Ascending aorta (tissue), 2 donors: Measurements from ENCODE around the gene TMEM132E. TPM values are rescaled to one million over a fixed set of nuclear protein-coding genes. Genes with fewer than 3 reads are reported as not detected.

ENCODE experiments used
- DNase-seq, 2 donors: peaks; one replicate each; pipeline ENCODE4 v3.0.0-alpha.2; 2019; ENCODE audit warnings: low spot score in 2 of 2
- H3K27ac ChIP-seq, 2 donors: fragments of 200-600 bp; sonication (generic); one replicate each; pipeline ENCODE4 v1.5.1; 2016 to 2017; ENCODE audit warnings: mild to moderate bottlenecking in 1 of 2
- H3K27me3 ChIP-seq: fragments of 200-600 bp; sonication (generic); one replicate; pipeline ENCODE4 v1.5.1; 2017
- H3K36me3 ChIP-seq, 2 donors: fragments of 200-600 bp; sonication (generic); one replicate each; pipeline ENCODE4 v1.5.1; 2016
- H3K4me1 ChIP-seq, 2 donors: fragments of 200-600 bp; sonication (generic); one replicate each; pipeline ENCODE4 v1.5.1; 2016 to 2017; ENCODE audit warnings: mild to moderate bottlenecking in 1 of 2
- H3K4me3 ChIP-seq, 2 donors: fragments of 200-600 bp; sonication (generic); one replicate each; pipeline ENCODE4 v1.5.1; 2016 to 2017; ENCODE audit warnings: mild to moderate bottlenecking in 1 of 2
- H3K9me3 ChIP-seq, 2 donors: fragments of 200-600 bp; sonication (generic); one replicate each; pipeline ENCODE4 v1.5.1; 2016
- CTCF ChIP-seq, 3 experiments: fragments of 200-600 bp in 2 of 3; fragments of 450-650 bp in 1 of 3; sonication (generic) in 2 of 3; IDR thresholded peaks; one replicate each; pipeline ENCODE4 v1.5.1; 2016 to 2019; ENCODE audit warnings: antibody characterized with exemption in 3 of 3, mild to moderate bottlenecking in 1 of 3, moderate library complexity in 1 of 3
- intact Hi-C: fragments of 100-400 bp; cut with DNase I; formaldehyde crosslinking; loops from one replicate; pipeline ENCODE4 v1.15.1; 2023
- total RNA-seq: library from RNA; depleted of rRNA; stranded (reverse); fragments of >200 nt; gene quantifications from one replicate; pipeline ENCODE4 v1.1.0, GENCODE V29; 2016

The TMEM132E gene
- total RNA-seq, 1 donor from 2014 or later: not detected

DNA sequence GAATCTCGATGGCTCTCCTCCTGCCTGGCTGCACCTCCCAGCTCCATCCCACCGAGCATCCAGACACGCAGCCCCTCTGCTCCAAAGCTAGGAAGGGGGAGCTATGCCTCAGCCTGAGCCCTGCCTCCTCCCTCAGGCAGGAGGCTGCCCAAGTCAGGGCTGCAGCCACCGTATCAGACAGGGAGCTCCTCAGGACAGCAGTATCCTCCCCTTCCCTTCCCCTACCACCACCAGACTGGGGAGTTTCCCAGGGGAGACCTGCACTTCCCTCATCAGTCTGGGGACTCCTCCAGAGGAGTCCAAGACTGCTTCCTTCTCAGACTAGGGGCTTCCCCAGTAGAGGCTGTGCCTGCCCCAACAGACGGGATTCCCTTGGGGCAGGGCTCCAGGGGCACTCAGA is 17.5 kb downstream of the TMEM132E start:
- H3K27ac ChIP-seq: no peak overlapping the region
- no peaks in the 10 kb centered on the region for H3K4me1 ChIP-seq
- no peaks in the 10 kb centered on the region for H3K36me3 ChIP-seq
- no peaks in the 10 kb centered on the region for H3K27me3 ChIP-seq
- intact Hi-C loops: no loop called here
- no peak for DNase-seq
- no peak for TF ChIP-seq CTCF (IDR thresholded peaks at IDR 0.05)
- no peak overlapping the region for H3K4me3 ChIP-seq
- H3K9me3 ChIP-seq: no peaks in the 10 kb centered on the region

DNA sequence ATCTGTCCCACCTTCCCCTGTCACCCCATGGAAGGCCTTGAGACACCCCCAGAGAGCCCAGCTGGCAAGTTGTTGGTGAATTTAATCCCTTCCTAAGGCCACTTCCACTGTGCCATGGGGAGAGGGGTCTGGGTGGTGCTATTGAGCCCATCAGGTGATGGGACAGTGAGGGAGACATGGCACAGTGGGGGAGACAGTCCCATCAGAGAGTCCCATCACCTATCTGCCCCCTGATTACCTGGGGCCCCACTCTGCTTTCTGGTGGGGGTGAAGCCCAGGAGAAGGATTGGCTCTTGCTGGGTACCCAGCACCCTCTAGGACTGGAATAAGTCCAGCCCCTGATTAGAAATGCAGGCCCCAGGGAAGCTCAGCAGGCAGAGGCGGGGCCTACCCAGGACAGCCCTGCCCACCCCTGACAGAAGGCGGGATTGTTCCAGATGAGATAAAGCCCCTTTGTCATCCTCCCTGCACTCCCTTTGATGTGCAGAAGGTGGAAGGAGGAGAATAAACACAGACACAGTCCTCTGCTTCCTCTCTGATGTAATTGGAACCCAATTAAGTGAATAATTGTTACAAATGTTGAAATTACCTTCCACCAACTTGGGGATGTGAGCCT is 18.9 kb downstream of the TMEM132E start:
- Histone ChIP-seq H3K36me3 (no peaks in the 10 kb centered on the region), H3K9me3 (no peaks in the 10 kb centered on the region), H3K4me3 (no peak overlapping the region), H3K27me3 (no peaks in the 10 kb centered on the region), H3K4me1 (no peaks in the 10 kb centered on the region), H3K27ac (no peak overlapping the region)
- no peak for TF ChIP-seq CTCF (IDR thresholded peaks at IDR 0.05)
- intact Hi-C loops: no loop called here
- DNase-seq: no peak

GRCh38 chr17:34601416-34601815 is 22.0 kb downstream of the TMEM132E start:
- intact Hi-C loops: no loop called here

DNA sequence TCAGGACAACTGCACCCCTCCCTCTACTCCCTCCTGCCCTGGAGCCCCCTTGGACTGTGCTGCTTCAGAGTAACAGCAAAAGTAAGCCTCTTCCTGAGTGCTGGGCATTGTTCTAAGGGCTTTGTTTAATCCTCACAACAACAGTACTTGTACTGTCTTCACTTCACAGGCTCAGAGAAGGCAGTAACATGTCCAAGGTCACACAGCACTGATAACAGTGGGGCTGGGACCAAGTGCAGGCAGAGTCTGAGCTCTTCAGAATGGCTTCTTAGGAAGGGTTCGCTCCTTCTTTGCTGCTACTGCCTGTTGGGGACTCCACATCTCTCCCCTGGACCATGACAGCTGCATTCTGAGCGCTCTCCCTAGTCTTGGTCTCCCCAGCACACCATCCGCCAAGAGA is 24.6 kb downstream of the TMEM132E start:
- no peak for TF ChIP-seq CTCF (IDR thresholded peaks at IDR 0.05)
- no peaks in the 10 kb centered on the region for H3K36me3 ChIP-seq
- intact Hi-C loops: no loop called here
- H3K27me3 ChIP-seq: no peaks in the 10 kb centered on the region
- H3K9me3 ChIP-seq: no peaks in the 10 kb centered on the region
- no peak for DNase-seq
- H3K4me1 ChIP-seq: no peaks in the 10 kb centered on the region
- no peak overlapping the region for H3K4me3 ChIP-seq
- H3K27ac ChIP-seq: no peak overlapping the region

More at GRCh38 chr17:34601416-34601815, 22.0 kb downstream of the TMEM132E start:
- Histone ChIP-seq H3K27ac (no peak overlapping the region), H3K4me3 (no peak overlapping the region), H3K36me3 (no peaks in the 10 kb centered on the region), H3K4me1 (no peaks in the 10 kb centered on the region), H3K9me3 (no peaks in the 10 kb centered on the region), H3K27me3 (no peaks in the 10 kb centered on the region)
- no peak for TF ChIP-seq CTCF (IDR thresholded peaks at IDR 0.05)
- DNase-seq: no peak

GRCh38 chr17:34606763-34607162 is 27.4 kb downstream of the TMEM132E start:
- no peak for TF ChIP-seq CTCF (IDR thresholded peaks at IDR 0.05)
- H3K36me3 ChIP-seq: no peaks in the 10 kb centered on the region
- intact Hi-C loops: no loop called here
- H3K4me3 ChIP-seq: no peak overlapping the region
- no peaks in the 10 kb centered on the region for H3K9me3 ChIP-seq
- no peak for DNase-seq
- H3K27me3 ChIP-seq: no peaks in the 10 kb centered on the region
- H3K27ac ChIP-seq: no peak overlapping the region
- no peaks in the 10 kb centered on the region for H3K4me1 ChIP-seq

- no peak for DNase-seq
- no peaks in the 10 kb centered on the region for H3K27me3 ChIP-seq
- no peaks in the 10 kb centered on the region for H3K9me3 ChIP-seq
- intact Hi-C loops: no loop called here
- H3K4me1 ChIP-seq: no peaks in the 10 kb centered on the region
- no peak overlapping the region for H3K27ac ChIP-seq
- H3K36me3 ChIP-seq: no peaks in the 10 kb centered on the region
- no peak overlapping the region for H3K4me3 ChIP-seq
- no peak for TF ChIP-seq CTCF (IDR thresholded peaks at IDR 0.05)
These were observed 28.5 kb downstream of the TMEM132E start for GRCh38 chr17:34607917-34608316.
